ENCODE results near the gene MTF2.
"Not testable (repeated sequence)": the region's sequence is repeated elsewhere in the genome, so short reads cannot be mapped to it uniquely, and the experiment has no call there.

The MTF2 gene

GRCh38 chr1:93078986-93079654 lies at the start of gene MTF2:
Gene MTF2 (plus strand): TSS chr1:93079283. CDS start chr1:93079527, 244 bp downstream.
- DNase-seq (ENCODE audit: low spot score), result peak; percentile 48

- no peak for DNase-seq (ENCODE audit: low spot score)
Observed at GRCh38 chr1:93029317-93029716, 49.8 kb upstream of the MTF2 start.

- not testable (repeated sequence) for DNase-seq (ENCODE audit: low spot score)
Observed at GRCh38 chr1:93030191-93030590, 48.9 kb upstream of the MTF2 start.

- no peak for DNase-seq (ENCODE audit: low spot score)
Observed at GRCh38 chr1:93031711-93032110, 47.4 kb upstream of the MTF2 start.

GRCh38 chr1:93033029-93033428 lies 46.1 kb upstream of the MTF2 start:
- no peak for DNase-seq (ENCODE audit: low spot score)

GRCh38 chr1:93033785-93034184 lies 45.3 kb upstream of the MTF2 start:
- no peak for DNase-seq (ENCODE audit: low spot score)

- no peak for DNase-seq (ENCODE audit: low spot score)
Observed at GRCh38 chr1:93034397-93034796, 44.7 kb upstream of the MTF2 start.

- no peak for DNase-seq (ENCODE audit: low spot score)
Observed at GRCh38 chr1:93036672-93037071, 42.4 kb upstream of the MTF2 start.

- DNase-seq (ENCODE audit: low spot score), result no peak
Observed at GRCh38 chr1:93042187-93043056, 36.7 kb upstream of the MTF2 start.

GRCh38 chr1:93043057-93043557 lies 36.0 kb upstream of the MTF2 start:
- no peak for DNase-seq (ENCODE audit: low spot score)

- DNase-seq (ENCODE audit: low spot score), result no peak
Observed at GRCh38 chr1:93047618-93048017, 31.5 kb upstream of the MTF2 start.

GRCh38 chr1:93051961-93052360 lies 27.1 kb upstream of the MTF2 start:
- no peak for DNase-seq (ENCODE audit: low spot score)

GRCh38 chr1:93056214-93056613 lies 22.9 kb upstream of the MTF2 start:
- peak; percentile 23 for DNase-seq (ENCODE audit: low spot score)

GRCh38 chr1:93056649-93057048 lies 22.4 kb upstream of the MTF2 start:
- DNase-seq (ENCODE audit: low spot score), result no peak

- DNase-seq (ENCODE audit: low spot score), result no peak
Observed at GRCh38 chr1:93061895-93062792, 16.9 kb upstream of the MTF2 start.

- DNase-seq (ENCODE audit: low spot score), result no peak
Observed at GRCh38 chr1:93076268-93076667, 2.8 kb upstream of the MTF2 start.

GRCh38 chr1:93078203-93078602 lies 880 bp upstream of the MTF2 start:
- no peak for DNase-seq (ENCODE audit: low spot score)

- no peak for DNase-seq (ENCODE audit: low spot score)
Observed at GRCh38 chr1:93078638-93078985, 471 bp upstream of the MTF2 start.

- DNase-seq (ENCODE audit: low spot score), result no peak
Observed at GRCh38 chr1:93079685-93080141, 630 bp downstream of the MTF2 start.

- peak; percentile 37 for DNase-seq (ENCODE audit: low spot score)
Observed at GRCh38 chr1:93080179-93080823, 1.2 kb downstream of the MTF2 start.

GRCh38 chr1:93081716-93082115 lies 2.6 kb downstream of the MTF2 start:
- DNase-seq (ENCODE audit: low spot score), result no peak

GRCh38 chr1:93082313-93082712 lies 3.2 kb downstream of the MTF2 start:
- DNase-seq (ENCODE audit: low spot score), result no peak

Data from HuH-7.5 (cell line).